GM19025 (cell line): ENCODE measurements around the gene ACP1.

Source experiments
- ATAC-seq: cut with Tn5 transposase; IDR thresholded peaks from one replicate; pipeline ENCODE4 v1.9.1; 2021; ENCODE audit warnings: mild to moderate bottlenecking, low read depth, moderate library complexity; ENCODE audit not compliant: unreplicated experiment

The ACP1 gene

GRCh38 chr2:279956-280649 is 15.4 kb downstream of the ACP1 start:
- ATAC-seq = no peak

- ATAC-seq = no peak
These were observed 15.9 kb downstream of the ACP1 start for GRCh38 chr2:280650-281110.

- no peak for ATAC-seq
These were observed 16.6 kb downstream of the ACP1 start for GRCh38 chr2:281381-281780.

- no peak for ATAC-seq
These were observed 17.9 kb downstream of the ACP1 start for GRCh38 chr2:282371-283263.

GRCh38 chr2:283996-284794 is 19.4 kb downstream of the ACP1 start:
- no peak for ATAC-seq

- ATAC-seq = no peak
These were observed 20.2 kb downstream of the ACP1 start for GRCh38 chr2:284896-285492.

GRCh38 chr2:285531-285930 is 20.8 kb downstream of the ACP1 start:
- no peak for ATAC-seq

- ATAC-seq = no peak
These were observed 21.3 kb downstream of the ACP1 start for GRCh38 chr2:286035-286434.

- no peak for ATAC-seq
These were observed 22.1 kb downstream of the ACP1 start for GRCh38 chr2:286774-287392.

- no peak for ATAC-seq
These were observed 22.7 kb downstream of the ACP1 start for GRCh38 chr2:287471-287885.

- no peak for ATAC-seq
These were observed 23.4 kb downstream of the ACP1 start, which contains the start of gene ALKAL2 for GRCh38 chr2:287911-288757. ALKAL2 (minus strand) TSS chr2:288091; CDS start chr2:287835, 256 bp downstream.

- no peak for ATAC-seq
These were observed 24.1 kb downstream of the ACP1 start for GRCh38 chr2:288758-289361.

GRCh38 chr2:289362-290089 is 24.8 kb downstream of the ACP1 start:
- no peak for ATAC-seq

GRCh38 chr2:290090-290722 is 25.5 kb downstream of the ACP1 start:
- no peak for ATAC-seq

GRCh38 chr2:295090-295489 is 30.3 kb downstream of the ACP1 start:
- ATAC-seq = no peak

- no peak for ATAC-seq
These were observed 31.6 kb downstream of the ACP1 start for GRCh38 chr2:296354-296753.

- ATAC-seq = no peak
These were observed 40.6 kb downstream of the ACP1 start for GRCh38 chr2:305366-305765.
